Esophagus squamous epithelium (tissue), 5 donors: ENCODE data around the gene PRRX2. TPM values are rescaled to one million over a fixed set of nuclear protein-coding genes. Genes with fewer than 3 reads are reported as not detected.

Experiments used
- DNase-seq: peaks from one replicate; lab custom pipeline; 2025; lab: John Stamatoyannopoulos, UW
- H3K27ac ChIP-seq, 4 donors: fragments of 200-600 bp; sonication (generic); one replicate each; pipeline ENCODE4 v1.5.1; 2016 to 2019; ENCODE audit warnings: mild to moderate bottlenecking in 1 of 4
- H3K27me3 ChIP-seq, 4 donors: fragments of 200-600 bp; sonication (generic); 1 replicate in 3 of 4; 2 replicates in 1 of 4; pipeline versions ENCODE4 v1.5.1 to v1.6.0; 2017 to 2021; ENCODE audit warnings: antibody characterized with exemption in 1 of 4
- H3K36me3 ChIP-seq, 3 donors: fragments of 200-600 bp; sonication (generic); one replicate each; pipeline ENCODE4 v1.5.1; 2016 to 2019
- H3K4me1 ChIP-seq, 3 donors: fragments of 200-600 bp; sonication (generic); one replicate each; pipeline ENCODE4 v1.5.1; 2017 to 2019
- H3K4me3 ChIP-seq, 4 donors: fragments of 200-600 bp; sonication (generic); 1 replicate in 3 of 4; 2 replicates in 1 of 4; pipeline ENCODE4 v1.5.1; 2016 to 2019; ENCODE audit warnings: mild to moderate bottlenecking in 2 of 4, moderate library complexity in 1 of 4
- H3K9me3 ChIP-seq, 3 donors: fragments of 200-600 bp; sonication (generic); one replicate each; pipeline ENCODE4 v1.5.1; 2016 to 2019
- POLR2A ChIP-seq, 4 donors: fragments of 450-650 bp; IDR thresholded peaks; one replicate each; pipeline ENCODE4 v1.6.1; 2017; ENCODE audit warnings: antibody characterized with exemption in 4 of 4, mild to moderate bottlenecking in 4 of 4, moderate library complexity in 3 of 4
- WGBS, 2 donors: methylation state at CpG; one replicate each; pipeline ENCODE4 v1.1.5; 2018; 5-methylcytosine and 5-hydroxymethylcytosine counted together
- intact Hi-C: fragments of 100-400 bp; cut with DNase I; formaldehyde crosslinking; loops from one replicate; pipeline ENCODE4 v1.15.0; 2022
- total RNA-seq, 4 donors: library from RNA; depleted of rRNA; stranded (reverse); fragments of >200 nt; gene quantifications; one replicate each; pipeline ENCODE4 v1.1.0, GENCODE V29; 2016
- TF ChIP-seq, protein P1 (sequence below), 6 experiments: fragments of 450-650 bp in 4 of 6; fragments of 200-600 bp in 2 of 6; sonication (generic) in 2 of 6; IDR thresholded peaks; one replicate each; pipeline ENCODE4 v1.5.1; 2016 to 2019; ENCODE audit warnings: antibody characterized with exemption in 6 of 6, mild to moderate bottlenecking in 4 of 6, moderate library complexity in 4 of 6
- donor health status: DM: yes; HTN: yes; CAD: no.

The PRRX2 gene
- total RNA-seq, 4 donors from 2014 or later: 0.82 to 3.8 (median 2.3) TPM

- DNase-seq: no peak
- Histone ChIP-seq H3K36me3 (peaks cover 26 to 52% (median 32%) of the 10 kb centered on the region in 3 donors), H3K27me3 (no peaks in the 10 kb centered on the region), H3K4me3 (peak overlapping the region in 1 of 4 donors; percentile 90), H3K9me3 (no peaks in the 10 kb centered on the region), H3K4me1 (peaks cover 18 to 59% (median 32%) of the 10 kb centered on the region in 3 donors), H3K27ac (peak overlapping the region in 3 of 4 donors; percentile 30 to 64 (median 54))
- WGBS, 2 donors: 52 to 95% methylated on average over 3 to 7 of the region's 12 CpGs
- intact Hi-C loops: loop anchor here (10.0 kb wide), 1 partner anchor 95 kb away; no protein-coding TSS in a partner anchor
- TF ChIP-seq POLR2A (IDR thresholded peaks at IDR 0.05): no peak
- TF ChIP-seq, protein P1, sequence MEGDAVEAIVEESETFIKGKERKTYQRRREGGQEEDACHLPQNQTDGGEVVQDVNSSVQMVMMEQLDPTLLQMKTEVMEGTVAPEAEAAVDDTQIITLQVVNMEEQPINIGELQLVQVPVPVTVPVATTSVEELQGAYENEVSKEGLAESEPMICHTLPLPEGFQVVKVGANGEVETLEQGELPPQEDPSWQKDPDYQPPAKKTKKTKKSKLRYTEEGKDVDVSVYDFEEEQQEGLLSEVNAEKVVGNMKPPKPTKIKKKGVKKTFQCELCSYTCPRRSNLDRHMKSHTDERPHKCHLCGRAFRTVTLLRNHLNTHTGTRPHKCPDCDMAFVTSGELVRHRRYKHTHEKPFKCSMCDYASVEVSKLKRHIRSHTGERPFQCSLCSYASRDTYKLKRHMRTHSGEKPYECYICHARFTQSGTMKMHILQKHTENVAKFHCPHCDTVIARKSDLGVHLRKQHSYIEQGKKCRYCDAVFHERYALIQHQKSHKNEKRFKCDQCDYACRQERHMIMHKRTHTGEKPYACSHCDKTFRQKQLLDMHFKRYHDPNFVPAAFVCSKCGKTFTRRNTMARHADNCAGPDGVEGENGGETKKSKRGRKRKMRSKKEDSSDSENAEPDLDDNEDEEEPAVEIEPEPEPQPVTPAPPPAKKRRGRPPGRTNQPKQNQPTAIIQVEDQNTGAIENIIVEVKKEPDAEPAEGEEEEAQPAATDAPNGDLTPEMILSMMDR (IDR thresholded peaks at IDR 0.05): no peak
These were observed 25.7 kb upstream of the PRRX2 start for GRCh38 chr9:129639756-129640085.

GRCh38 chr9:129640086-129640870, 25.2 kb upstream of the PRRX2 start:
- H3K36me3 ChIP-seq: peaks cover 20 to 46% (median 27%) of the 10 kb centered on the region in 3 donors
- peaks cover 18 to 65% (median 38%) of the 10 kb centered on the region in 3 donors for H3K4me1 ChIP-seq
- no peaks in the 10 kb centered on the region for H3K9me3 ChIP-seq
- DNase-seq: no peak
- TF ChIP-seq, protein P1 (IDR thresholded peaks at IDR 0.05): no peak
- no peak for TF ChIP-seq POLR2A (IDR thresholded peaks at IDR 0.05)
- peak overlapping the region; percentile 14 to 64 (median 56) for H3K27ac ChIP-seq
- no peaks in the 10 kb centered on the region for H3K27me3 ChIP-seq
- 23 to 30% methylated on average over 2 to 12 of the region's 25 CpGs for WGBS, 2 donors
- H3K4me3 ChIP-seq: peak overlapping the region; percentile 88 to 99 (median 94)
- intact Hi-C loops: loop anchor here (10.0 kb wide), 1 partner anchor 95 kb away; no protein-coding TSS in a partner anchor

DNA sequence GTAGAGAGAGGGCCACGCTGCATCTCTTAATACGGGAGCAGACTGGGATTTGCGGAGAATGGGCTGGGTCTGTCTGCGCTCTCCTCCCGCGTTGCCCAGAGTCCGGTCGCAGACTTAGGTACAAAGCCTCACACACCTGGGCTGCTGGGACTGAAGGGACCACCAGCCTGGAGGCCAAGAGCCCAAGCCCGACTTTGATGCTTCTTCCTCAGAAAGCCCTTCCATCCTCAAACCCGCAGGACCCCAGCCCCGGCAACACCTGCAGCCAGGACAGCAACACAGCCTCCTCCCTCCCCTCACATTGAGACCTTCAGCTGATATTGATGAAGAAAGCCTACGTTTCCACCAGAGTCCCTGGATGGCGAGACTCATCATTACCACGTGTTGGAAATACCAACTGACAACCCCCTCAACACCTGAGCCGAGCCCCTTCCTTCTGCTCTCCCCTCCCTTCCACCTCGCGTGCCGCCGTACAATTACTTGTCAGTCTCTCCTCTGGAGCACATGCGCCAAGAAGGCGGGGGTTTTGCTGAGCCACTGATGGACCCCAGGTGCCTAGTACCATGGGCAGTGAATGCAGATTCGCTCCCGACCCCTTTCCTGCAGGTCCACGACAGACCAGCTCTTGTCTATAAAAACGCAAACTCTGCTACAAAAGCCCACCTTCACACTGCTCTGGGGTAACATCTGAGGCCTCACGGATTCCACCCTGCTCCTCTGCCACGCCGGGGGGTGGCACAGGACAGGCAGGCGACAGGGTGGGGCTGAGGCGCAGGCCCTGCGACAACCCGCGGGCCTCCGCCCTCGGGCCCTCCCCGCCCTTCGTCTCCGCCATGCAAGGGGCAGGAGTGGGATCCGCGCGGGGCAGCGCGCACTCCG, 24.3 kb upstream of the PRRX2 start:
- Histone ChIP-seq H3K27me3 (no peaks in the 10 kb centered on the region), H3K9me3 (no peaks in the 10 kb centered on the region), H3K4me1 (peaks cover 18 to 72% (median 43%) of the 10 kb centered on the region in 3 donors), H3K4me3 (peak overlapping the region; percentile 88 to 99 (median 94)), H3K27ac (peak overlapping the region; percentile 80 to 93 (median 88)), H3K36me3 (peaks cover 14 to 38% (median 21%) of the 10 kb centered on the region in 3 donors)
- intact Hi-C loops: loop anchor here (10.0 kb wide), 1 partner anchor 94 kb away; no protein-coding TSS in a partner anchor
- no peak for DNase-seq
- no peak for TF ChIP-seq POLR2A (IDR thresholded peaks at IDR 0.05)
- TF ChIP-seq, protein P1 (IDR thresholded peaks at IDR 0.05): no peak
- WGBS, 2 donors: 9 to 19% methylated on average over 15 to 27 of the region's 44 CpGs

GRCh38 chr9:129641750-129642585, 23.5 kb upstream of the PRRX2 start, which contains the start of gene ASB6:
Gene ASB6, minus strand, starts transcription at chr9:129642151. Its CDS starts 152 bp downstream, at chr9:129641999.
- 0% methylated on average over 2 of the region's 93 CpGs; no CpG with 5 or more reads in 1 of the 2 donors for WGBS, 2 donors
- Histone ChIP-seq H3K36me3 (peaks cover 9 to 29% (median 15%) of the 10 kb centered on the region in 3 donors), H3K9me3 (no peaks in the 10 kb centered on the region), H3K4me1 (peaks cover 18 to 70% (median 43%) of the 10 kb centered on the region in 3 donors), H3K27me3 (no peaks in the 10 kb centered on the region), H3K4me3 (peak within 1 kb of the TSS; percentile 88 to 99 (median 94)), H3K27ac (peak within 1 kb of the TSS; percentile 80 to 93 (median 88))
- TF ChIP-seq, protein P1 (IDR thresholded peaks at IDR 0.05): peak; percentile 98 to 100 (median 100)
- TF ChIP-seq POLR2A (IDR thresholded peaks at IDR 0.05): peak in 3 of 4 donors; percentile 33 to 81 (median 78)
- DNase-seq: peak; percentile 65
- intact Hi-C loops: loop anchor here (10.0 kb wide), 1 partner anchor 93 kb away; no protein-coding TSS in a partner anchor
